SW 1271 (cell line): ENCODE data around the gene SULT1A4.
"Not testable (repeated sequence)": the region's sequence is repeated elsewhere in the genome, so short reads cannot be mapped to it uniquely, and the experiment has no call there.

Experiments used
- DNase-seq, 2 experiments: peaks; one replicate each; lab custom pipeline; 2025; lab: John Stamatoyannopoulos, UW

The SULT1A4 gene

GRCh38 chr16:29459706-29460646 is at the start of gene SULT1A4:
SULT1A4 (plus strand) TSS chr16:29459913; CDS start chr16:29461386, 1,473 bp downstream.
- not testable (repeated sequence) for DNase-seq

- not testable (repeated sequence) for DNase-seq
Measured at GRCh38 chr16:29423587-29423986, 36.1 kb upstream of the SULT1A4 start.

GRCh38 chr16:29425390-29425789 is 34.3 kb upstream of the SULT1A4 start:
- not testable (repeated sequence) for DNase-seq

- DNase-seq: not testable (repeated sequence)
Measured at GRCh38 chr16:29453754-29454153, 6.0 kb upstream of the SULT1A4 start.

- not testable (repeated sequence) for DNase-seq
Measured at GRCh38 chr16:29454269-29454668, 5.4 kb upstream of the SULT1A4 start, which contains the start of the genes BOLA2 and SLX1B. BOLA2 (minus strand) TSS chr16:29454351; CDS start chr16:29454253, 98 bp downstream. SLX1B (plus strand) TSS chr16:29454533.

- not testable (repeated sequence) for DNase-seq
Measured at GRCh38 chr16:29454828-29455227, 4.9 kb upstream of the SULT1A4 start.

GRCh38 chr16:29457660-29458059 is 2.1 kb upstream of the SULT1A4 start:
- not testable (repeated sequence) for DNase-seq

GRCh38 chr16:29460647-29461030 is 926 bp downstream of the SULT1A4 start:
- DNase-seq: not testable (repeated sequence)

- DNase-seq: not testable (repeated sequence)
Measured at GRCh38 chr16:29465985-29466824, 6.5 kb downstream of the SULT1A4 start.

- not testable (repeated sequence) for DNase-seq
Measured at GRCh38 chr16:29466904-29467303, 7.2 kb downstream of the SULT1A4 start.

- not testable (repeated sequence) for DNase-seq
Measured at GRCh38 chr16:29467654-29468366, 8.1 kb downstream of the SULT1A4 start.

GRCh38 chr16:29469660-29470059 is 9.9 kb downstream of the SULT1A4 start:
- not testable (repeated sequence) for DNase-seq

GRCh38 chr16:29472065-29472464 is 12.4 kb downstream of the SULT1A4 start:
- DNase-seq: not testable (repeated sequence)

- DNase-seq: not testable (repeated sequence)
Measured at GRCh38 chr16:29482276-29482675, 22.6 kb downstream of the SULT1A4 start.

GRCh38 chr16:29506308-29506707 is 46.6 kb downstream of the SULT1A4 start, which contains the start of gene NPIPB12:
NPIPB12 (minus strand) TSS chr16:29506408.
- DNase-seq: not testable (repeated sequence)
